ENCODE results near the gene ADARB2.
"Not testable (repeated sequence)": the region's sequence is repeated elsewhere in the genome, so short reads cannot be mapped to it uniquely, and the experiment has no call there.

ADARB2 gene

DNA sequence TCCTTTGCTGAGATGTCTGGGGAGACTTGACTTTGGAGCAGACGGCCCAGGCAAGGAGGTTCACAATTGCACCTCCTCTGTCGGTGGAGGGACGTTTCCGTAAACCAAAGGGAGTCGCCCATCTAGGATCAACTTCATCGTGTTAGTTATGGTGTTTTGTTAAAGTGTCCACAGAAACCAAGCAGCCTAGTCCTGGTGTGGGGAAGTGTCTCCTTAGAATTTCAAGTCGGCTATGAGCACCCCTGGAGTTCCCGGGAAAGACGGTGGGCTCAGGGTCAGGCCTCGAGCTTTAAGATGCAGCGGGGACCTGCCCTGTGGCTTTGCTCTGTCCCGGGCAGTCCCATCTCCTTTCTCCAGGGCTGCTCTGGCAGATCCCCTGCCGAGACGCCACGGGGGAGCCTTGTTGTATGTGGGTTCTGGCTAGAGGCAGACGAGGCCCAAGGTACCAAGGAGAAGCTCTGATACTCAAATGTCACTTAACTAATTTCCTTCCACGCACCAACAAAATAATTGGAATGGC lies 319.2 kb downstream of the ADARB2 start:
- H3K4me3 Mint-ChIP-seq, result no peak overlapping the region
- peaks cover 28% of the 10 kb centered on the region for H3K27me3 Mint-ChIP-seq
- H3K36me3 Mint-ChIP-seq, result no peaks in the 10 kb centered on the region
- peaks cover 8% of the 10 kb centered on the region for H3K4me1 Mint-ChIP-seq
- H3K9me3 Mint-ChIP-seq, result no peaks in the 10 kb centered on the region
- no peak overlapping the region for H3K27ac Mint-ChIP-seq

DNA sequence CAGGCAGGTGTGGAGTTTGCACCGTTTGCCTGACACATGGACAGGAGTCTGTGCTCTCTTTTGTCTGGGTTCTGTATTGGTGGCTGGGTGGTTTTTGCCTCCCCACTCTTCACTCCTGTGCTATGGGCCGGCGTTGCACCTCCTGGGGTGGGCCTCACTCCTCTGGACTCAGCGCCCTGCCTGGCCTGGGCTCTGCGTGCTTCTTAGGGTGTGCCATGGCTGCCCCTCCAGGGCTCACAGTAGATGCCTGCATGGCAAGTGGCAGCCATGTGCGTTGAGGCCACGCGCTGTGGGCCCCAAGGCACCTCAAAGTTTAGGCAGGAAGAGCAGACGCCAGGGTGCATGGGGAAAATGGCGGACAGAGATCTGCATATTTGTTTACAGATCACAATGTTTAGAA lies 319.8 kb downstream of the ADARB2 start:
- Mint-ChIP-seq H3K4me3 (no peak overlapping the region), H3K9me3 (no peaks in the 10 kb centered on the region), H3K36me3 (no peaks in the 10 kb centered on the region), H3K27ac (no peak overlapping the region), H3K4me1 (peaks cover 8% of the 10 kb centered on the region), H3K27me3 (peaks cover 32% of the 10 kb centered on the region)

DNA sequence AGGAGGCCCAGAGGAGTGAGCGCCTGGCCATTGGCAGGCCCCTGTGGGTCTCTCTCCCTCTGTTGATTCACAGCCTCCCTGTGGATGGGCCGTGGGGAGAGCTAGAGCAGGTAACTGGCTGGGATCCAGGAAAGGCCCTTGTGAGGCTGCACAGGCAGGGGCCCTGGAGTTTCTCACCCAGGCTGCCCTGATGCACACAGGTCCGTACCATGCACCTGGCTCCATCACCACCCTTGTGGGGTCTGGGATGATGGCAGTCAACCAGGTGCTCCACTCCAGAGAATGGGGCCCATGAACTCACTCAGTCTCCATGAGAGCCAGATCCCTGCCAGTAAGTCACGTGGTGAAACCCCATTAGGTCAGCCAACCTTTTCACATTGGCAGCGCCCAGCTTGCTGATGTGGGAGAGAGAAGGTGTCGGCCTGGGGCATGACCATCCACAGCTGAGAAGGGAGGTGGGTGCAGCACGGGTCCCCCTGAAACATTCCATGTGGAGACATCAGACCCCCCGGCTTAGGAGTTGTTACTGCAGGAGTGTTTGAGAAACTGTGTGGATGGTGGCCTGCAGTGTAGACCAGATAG lies 320.8 kb downstream of the ADARB2 start:
- Mint-ChIP-seq H3K27me3 (peaks cover 30% of the 10 kb centered on the region), H3K4me1 (peaks cover 8% of the 10 kb centered on the region), H3K36me3 (no peaks in the 10 kb centered on the region), H3K27ac (no peak overlapping the region), H3K4me3 (no peak overlapping the region), H3K9me3 (no peaks in the 10 kb centered on the region)

DNA sequence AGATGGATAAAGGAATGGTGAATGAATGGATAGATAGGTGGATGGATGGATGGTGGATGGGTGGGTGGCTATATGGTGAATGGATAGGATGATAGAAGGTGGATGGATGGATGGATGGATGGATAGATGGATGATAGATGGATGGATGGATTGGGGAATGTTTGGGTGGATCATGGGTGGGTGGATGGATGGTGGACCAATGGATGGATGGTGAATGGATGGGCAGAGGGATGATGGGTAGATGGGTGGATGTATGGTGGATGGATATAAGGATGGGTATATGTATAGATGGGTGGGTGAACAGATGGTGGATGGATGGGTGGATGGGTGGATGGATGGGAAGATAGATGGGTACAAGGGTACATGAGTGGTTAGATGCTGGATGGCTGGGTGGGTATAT lies 322.4 kb downstream of the ADARB2 start:
- no peaks in the 10 kb centered on the region for H3K36me3 Mint-ChIP-seq
- no peaks in the 10 kb centered on the region for H3K9me3 Mint-ChIP-seq
- H3K27me3 Mint-ChIP-seq, result peaks cover 17% of the 10 kb centered on the region
- no peak overlapping the region for H3K4me3 Mint-ChIP-seq
- no peak overlapping the region for H3K27ac Mint-ChIP-seq
- no peaks in the 10 kb centered on the region for H3K4me1 Mint-ChIP-seq

DNA sequence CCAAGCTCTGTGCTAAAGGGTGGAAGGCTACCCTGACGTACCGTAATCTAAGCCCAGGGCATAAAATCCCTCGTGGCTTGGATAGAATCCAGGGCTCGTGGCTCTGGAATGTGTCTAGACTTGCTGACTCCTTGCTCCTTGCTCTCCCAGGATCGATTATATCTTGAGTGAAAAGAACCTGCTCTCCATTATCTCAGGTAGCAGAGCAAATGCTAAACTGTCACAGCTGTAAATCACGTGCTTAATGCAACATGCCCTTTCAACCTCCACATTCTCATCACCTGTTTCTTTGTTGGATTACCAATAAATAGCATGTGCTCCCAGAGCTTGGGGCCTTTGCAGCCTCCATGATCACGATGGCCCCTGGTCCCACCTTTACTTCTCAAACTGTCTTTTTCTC lies 323.0 kb downstream of the ADARB2 start:
- not testable (repeated sequence) for H3K9me3 Mint-ChIP-seq, H3K4me3 Mint-ChIP-seq, H3K27ac Mint-ChIP-seq, H3K36me3 Mint-ChIP-seq, H3K4me1 Mint-ChIP-seq
- H3K27me3 Mint-ChIP-seq, result peaks cover 13% of the 10 kb centered on the region

DNA sequence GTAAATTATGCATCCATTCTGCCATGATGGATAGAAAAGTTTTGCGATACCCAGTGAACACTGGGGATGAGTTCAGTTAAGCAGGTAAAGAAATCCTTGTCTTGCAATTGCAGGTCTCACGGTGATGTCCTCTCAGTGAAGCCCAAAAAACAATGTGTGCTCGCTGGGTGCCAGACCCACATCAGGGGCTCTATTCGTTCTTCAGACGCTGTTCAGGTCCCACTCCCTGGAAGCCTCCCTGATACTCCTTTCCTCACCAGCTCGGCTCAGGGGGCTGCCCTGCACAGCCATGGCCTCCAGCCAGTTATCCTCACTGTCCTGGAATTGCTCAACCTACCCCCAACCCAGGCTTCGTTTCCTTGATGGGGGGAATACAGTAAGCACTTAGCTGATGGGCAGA lies 323.5 kb downstream of the ADARB2 start:
- Mint-ChIP-seq H3K4me1 (no peaks in the 10 kb centered on the region), H3K9me3 (no peaks in the 10 kb centered on the region), H3K27ac (no peak overlapping the region), H3K27me3 (peaks cover 13% of the 10 kb centered on the region), H3K4me3 (no peak overlapping the region), H3K36me3 (no peaks in the 10 kb centered on the region)

DNA sequence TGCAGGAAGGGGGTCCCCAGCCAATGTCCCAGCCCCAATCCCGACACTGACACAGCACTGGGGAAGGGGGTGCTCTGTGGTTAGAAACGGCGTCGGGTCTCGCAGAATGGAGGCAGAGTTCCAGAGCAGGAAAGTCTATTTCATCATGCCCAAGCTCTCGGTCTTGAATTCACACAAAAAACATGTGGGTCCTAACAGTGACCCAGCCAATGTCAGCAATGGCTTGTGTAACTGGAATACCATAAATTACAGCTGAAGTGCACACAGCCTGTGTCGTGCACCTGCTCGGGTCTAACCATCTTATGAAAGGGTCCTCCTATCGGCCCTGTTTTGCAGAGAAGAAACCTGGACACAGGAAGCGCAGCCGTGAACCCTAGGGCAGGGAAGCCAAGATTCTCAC lies 324.1 kb downstream of the ADARB2 start:
- H3K4me3 Mint-ChIP-seq, result no peak overlapping the region
- no peak overlapping the region for H3K27ac Mint-ChIP-seq
- peaks cover 13% of the 10 kb centered on the region for H3K27me3 Mint-ChIP-seq
- H3K36me3 Mint-ChIP-seq, result no peaks in the 10 kb centered on the region
- H3K4me1 Mint-ChIP-seq, result no peaks in the 10 kb centered on the region
- no peaks in the 10 kb centered on the region for H3K9me3 Mint-ChIP-seq

DNA sequence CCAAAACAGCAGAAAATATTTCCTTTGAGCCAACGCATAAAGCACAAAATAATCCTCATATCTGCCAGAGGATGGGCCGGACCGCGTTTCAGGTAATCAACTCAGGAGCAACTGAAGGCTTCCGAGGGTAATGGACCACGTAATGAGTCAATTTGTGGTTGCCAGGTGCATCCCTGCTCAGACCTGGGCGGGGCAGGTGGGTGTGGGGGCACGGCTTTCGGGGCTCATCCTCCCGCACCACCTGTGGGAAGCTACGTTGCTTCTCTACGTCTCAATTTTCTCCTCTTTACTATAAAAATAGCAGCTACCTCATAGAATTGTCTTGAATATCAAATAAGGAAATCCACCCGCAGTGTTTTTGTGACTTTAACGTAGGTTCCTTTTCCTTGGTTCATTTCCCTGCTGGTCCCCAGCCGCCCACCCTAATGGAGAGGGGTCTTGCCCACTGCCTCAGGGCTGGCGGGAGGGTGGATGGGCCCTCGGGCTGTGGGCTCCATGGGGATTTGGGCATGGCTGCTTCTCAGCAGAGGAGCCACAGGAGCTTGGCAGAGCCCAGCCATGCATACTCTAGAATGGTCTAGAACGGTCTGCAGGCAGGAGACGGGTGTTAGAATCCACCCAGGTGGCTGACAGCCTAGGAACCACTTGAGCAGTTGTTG lies 324.7 kb downstream of the ADARB2 start:
- Mint-ChIP-seq H3K4me1 (no peaks in the 10 kb centered on the region), H3K36me3 (no peaks in the 10 kb centered on the region), H3K9me3 (no peaks in the 10 kb centered on the region), H3K27me3 (peaks cover 13% of the 10 kb centered on the region), H3K27ac (no peak overlapping the region), H3K4me3 (no peak overlapping the region)

DNA sequence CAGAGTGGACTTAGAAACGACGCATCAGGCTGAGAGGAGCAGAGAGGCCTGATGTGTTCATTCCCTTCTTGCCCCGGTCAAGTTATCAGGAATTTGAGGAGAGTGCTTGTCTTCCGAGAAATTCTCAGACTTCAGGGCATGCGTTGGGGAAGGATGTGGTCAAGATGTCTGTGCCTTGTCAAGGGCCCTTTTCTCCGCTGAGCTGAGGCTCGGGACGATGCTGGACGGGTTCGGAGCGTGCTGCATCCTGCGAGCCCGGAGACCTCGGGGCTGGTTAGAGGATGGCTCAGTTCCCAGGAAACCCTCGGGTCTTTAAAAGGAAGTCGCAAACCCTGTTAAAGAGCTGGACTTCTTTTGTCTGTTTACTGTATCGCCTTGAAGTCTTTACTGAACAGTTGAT lies 325.4 kb downstream of the ADARB2 start:
- Mint-ChIP-seq H3K27me3 (peaks cover 10% of the 10 kb centered on the region), H3K4me3 (no peak overlapping the region), H3K9me3 (no peaks in the 10 kb centered on the region)

DNA sequence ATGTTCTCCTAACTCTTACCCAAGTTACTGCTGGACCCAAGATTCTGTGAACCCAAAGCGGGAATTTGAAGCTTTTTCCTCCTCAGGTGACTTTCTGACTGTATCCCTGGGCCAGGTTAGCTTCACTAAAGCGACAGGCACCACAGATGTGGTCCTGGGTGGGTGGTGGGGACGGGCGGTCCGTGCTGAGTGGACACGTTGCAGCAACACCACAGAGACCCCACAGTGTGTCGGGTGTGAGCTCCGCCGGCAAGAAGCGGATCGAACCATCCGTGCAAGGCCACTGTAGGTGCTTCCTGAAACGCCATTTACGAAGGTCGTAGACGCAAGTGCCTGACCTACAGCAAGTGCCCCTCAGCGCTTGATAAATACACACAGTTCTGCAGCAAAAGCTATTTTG lies 325.9 kb downstream of the ADARB2 start:
- Mint-ChIP-seq H3K4me3 (no peak overlapping the region), H3K36me3 (no peaks in the 10 kb centered on the region), H3K27ac (no peak overlapping the region), H3K27me3 (peaks cover 8% of the 10 kb centered on the region), H3K9me3 (no peaks in the 10 kb centered on the region), H3K4me1 (no peaks in the 10 kb centered on the region)

More for the DNA sequence above, 325.4 kb downstream of the ADARB2 start:
- H3K36me3 Mint-ChIP-seq, result no peaks in the 10 kb centered on the region
- no peak overlapping the region for H3K27ac Mint-ChIP-seq
- no peaks in the 10 kb centered on the region for H3K4me1 Mint-ChIP-seq

DNA sequence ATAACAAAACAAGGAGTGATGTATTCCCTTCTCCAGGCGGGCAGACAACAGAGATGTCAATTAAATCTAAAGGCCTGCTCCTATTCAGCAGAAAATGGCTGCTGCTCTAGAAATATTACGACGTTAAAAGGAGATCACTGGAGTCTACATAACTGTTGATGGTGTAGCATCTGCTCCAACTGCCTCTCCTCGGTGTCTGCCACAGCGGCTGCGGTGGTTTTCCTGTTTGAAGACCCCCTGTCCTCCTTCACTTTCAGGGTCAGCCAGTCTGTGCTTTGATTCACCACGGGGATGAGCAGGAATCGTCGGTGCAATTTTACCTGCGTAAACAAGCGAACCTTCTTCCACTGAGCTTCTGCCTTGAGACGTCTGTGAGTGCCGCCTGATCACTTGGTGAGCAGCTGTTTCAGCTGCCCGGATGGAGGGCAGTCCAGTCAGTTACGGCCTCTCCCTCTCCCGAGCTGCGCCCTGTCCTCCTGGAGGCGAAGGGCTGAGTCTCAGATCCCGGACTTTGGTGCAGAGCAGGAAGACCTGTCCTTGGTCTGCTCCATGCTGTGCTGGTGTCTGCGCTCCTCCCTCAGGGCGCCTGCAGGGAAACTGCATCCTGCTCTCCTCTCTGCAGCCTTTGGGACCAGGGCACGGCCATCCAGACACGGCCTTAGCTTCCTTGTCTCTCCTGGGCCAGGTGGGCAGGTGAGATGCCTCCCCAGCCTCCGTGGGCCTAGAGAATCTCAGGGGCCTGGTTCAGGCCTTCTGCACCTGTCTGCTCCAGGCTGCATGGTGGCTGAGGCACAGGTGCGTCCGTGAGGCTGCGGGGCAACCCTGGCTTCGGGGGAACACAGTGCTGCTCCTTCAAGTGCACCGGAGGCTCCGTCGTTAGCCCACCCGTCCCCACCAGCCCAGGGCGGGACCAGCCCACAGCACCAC lies 326.6 kb downstream of the ADARB2 start:
- no peaks in the 10 kb centered on the region for H3K4me1 Mint-ChIP-seq
- no peak overlapping the region for H3K4me3 Mint-ChIP-seq
- H3K9me3 Mint-ChIP-seq, result no peaks in the 10 kb centered on the region
- H3K27me3 Mint-ChIP-seq, result peaks cover 8% of the 10 kb centered on the region
- no peaks in the 10 kb centered on the region for H3K36me3 Mint-ChIP-seq
- no peak overlapping the region for H3K27ac Mint-ChIP-seq

DNA sequence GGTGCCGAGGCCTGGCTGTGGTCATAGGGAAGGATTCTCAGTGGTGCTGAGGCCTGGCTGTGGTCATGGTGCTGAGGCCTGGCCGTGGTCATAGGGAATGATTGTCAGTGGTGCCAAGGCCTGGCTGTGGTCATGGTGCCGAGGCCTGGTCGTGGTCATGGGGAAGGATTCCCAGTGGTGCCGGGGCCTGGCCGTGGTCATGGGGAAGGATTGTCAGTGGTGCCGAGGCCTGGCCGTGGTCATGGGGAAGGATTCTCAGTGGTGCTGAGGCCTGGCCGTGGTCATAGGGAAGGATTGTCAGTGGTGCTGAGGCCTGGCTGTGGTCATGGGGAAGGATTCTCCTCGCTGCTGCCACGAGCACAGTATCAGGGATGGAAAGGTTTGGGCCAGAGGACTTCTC lies 327.3 kb downstream of the ADARB2 start:
- Mint-ChIP-seq H3K27me3 (peaks cover 6% of the 10 kb centered on the region), H3K9me3 (no peaks in the 10 kb centered on the region), H3K4me3 (no peak overlapping the region), H3K36me3 (no peaks in the 10 kb centered on the region), H3K27ac (no peak overlapping the region), H3K4me1 (no peaks in the 10 kb centered on the region)

DNA sequence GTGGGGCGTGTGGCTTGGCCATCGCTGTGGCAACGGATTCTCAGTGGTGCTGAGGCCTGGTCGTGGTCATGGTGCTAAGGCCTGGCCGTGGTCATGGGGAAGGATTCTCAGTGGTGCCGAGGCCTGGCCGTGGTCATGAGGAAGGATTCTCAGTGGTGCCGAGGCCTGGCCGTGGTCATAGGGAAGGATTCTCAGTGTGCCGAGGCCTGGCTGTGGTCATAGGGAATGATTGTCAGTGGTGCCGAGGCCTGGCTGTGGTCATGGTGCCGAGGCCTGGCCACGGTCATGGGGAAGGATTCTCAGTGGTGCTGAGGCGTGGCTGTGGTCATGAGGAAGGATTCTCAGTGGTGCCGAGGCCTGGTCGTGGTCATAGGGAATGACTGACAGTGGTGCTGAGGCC lies 327.9 kb downstream of the ADARB2 start:
- no peaks in the 10 kb centered on the region for H3K9me3 Mint-ChIP-seq
- no peak overlapping the region for H3K27ac Mint-ChIP-seq
- H3K27me3 Mint-ChIP-seq, result peaks cover 6% of the 10 kb centered on the region
- no peaks in the 10 kb centered on the region for H3K36me3 Mint-ChIP-seq
- H3K4me3 Mint-ChIP-seq, result no peak overlapping the region
- no peaks in the 10 kb centered on the region for H3K4me1 Mint-ChIP-seq

DNA sequence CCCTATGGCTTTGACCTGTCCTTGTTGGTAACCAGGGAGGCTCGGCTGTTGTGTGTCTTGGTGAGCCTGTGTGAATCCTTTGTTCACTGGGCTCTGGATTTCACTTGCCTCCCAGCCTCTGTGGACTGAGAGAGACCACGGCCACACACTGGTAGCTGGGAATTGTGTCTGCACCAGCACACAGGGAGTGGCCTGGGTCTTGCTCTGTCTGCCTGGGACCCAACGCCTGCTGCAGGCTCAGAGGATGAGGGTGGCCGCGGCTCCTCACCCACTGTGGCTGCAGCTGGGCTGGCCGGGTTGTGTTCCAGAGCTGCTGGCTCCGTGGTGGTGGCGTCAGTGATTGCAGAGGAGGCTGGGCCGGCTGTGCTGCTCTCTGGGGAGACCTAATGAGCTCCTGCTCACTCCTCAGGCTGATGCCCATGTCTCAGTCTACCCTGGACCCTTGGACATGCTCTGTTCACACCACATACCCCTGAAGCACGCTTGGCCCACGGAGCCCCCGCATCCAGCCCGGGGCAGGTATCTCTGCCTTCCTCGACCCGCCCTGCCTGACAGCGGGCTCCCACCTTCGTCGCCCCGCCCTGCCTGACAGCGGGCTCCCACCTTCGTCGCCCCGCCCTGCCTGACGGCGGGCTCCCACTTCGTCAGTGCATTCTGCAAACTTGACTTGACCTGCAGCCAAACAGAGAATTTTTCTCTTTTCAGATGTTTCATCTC lies 328.5 kb downstream of the ADARB2 start:
- H3K36me3 Mint-ChIP-seq, result no peaks in the 10 kb centered on the region
- H3K4me3 Mint-ChIP-seq, result no peak overlapping the region
- H3K27ac Mint-ChIP-seq, result no peak overlapping the region
- no peaks in the 10 kb centered on the region for H3K9me3 Mint-ChIP-seq
- peaks cover 5% of the 10 kb centered on the region for H3K27me3 Mint-ChIP-seq
- no peaks in the 10 kb centered on the region for H3K4me1 Mint-ChIP-seq
